Glutamatergic neuron (in vitro differentiated cells): ENCODE measurements around the gene RNPS1. TPM values are rescaled to one million over a fixed set of nuclear protein-coding genes. Genes with fewer than 3 reads are reported as not detected.

Experiments
- DNase-seq: peaks from one replicate; pipeline ENCODE4 v3.0.0; 2022
- H3K27ac Mint-ChIP-seq: one replicate; pipeline ENCODE4 v1.8.0; 2020; ENCODE audit warnings: mild to moderate bottlenecking, mixed read lengths, inconsistent platforms; ENCODE audit not compliant: unreplicated experiment
- H3K27me3 Mint-ChIP-seq: one replicate; pipeline ENCODE4 v1.8.0; 2020; ENCODE audit warnings: mild to moderate bottlenecking, moderate library complexity, mixed read lengths, inconsistent platforms; ENCODE audit not compliant: unreplicated experiment
- H3K36me3 Mint-ChIP-seq: one replicate; pipeline ENCODE4 v1.8.0; 2020; ENCODE audit warnings: mild to moderate bottlenecking, mixed read lengths, inconsistent platforms; ENCODE audit not compliant: unreplicated experiment
- H3K4me1 Mint-ChIP-seq: one replicate; pipeline ENCODE4 v1.8.0; 2020; ENCODE audit warnings: mild to moderate bottlenecking, low read depth, mixed read lengths, inconsistent platforms; ENCODE audit not compliant: unreplicated experiment
- H3K4me3 Mint-ChIP-seq: one replicate; pipeline ENCODE4 v1.8.0; 2020; ENCODE audit warnings: mild to moderate bottlenecking, mixed read lengths, inconsistent platforms; ENCODE audit not compliant: unreplicated experiment
- H3K9me3 Mint-ChIP-seq: one replicate; pipeline ENCODE4 v1.8.0; 2020; ENCODE audit warnings: mild to moderate bottlenecking, moderate library complexity, mixed read lengths, inconsistent platforms; ENCODE audit not compliant: unreplicated experiment
- CTCF ChIP-seq: fragments of 200-600 bp; sonication (generic); IDR thresholded peaks from one replicate; pipeline ENCODE4 v1.5.0; 2021; ENCODE audit not compliant: partially characterized antibody, unreplicated experiment
- total RNA-seq: library from RNA; stranded (reverse); fragmentation: NEBNext Ultra II Directional; extraction: Animal tissue kit (Norgen Biotek cat#: 25700); gene quantifications from one replicate; pipeline ENCODE4 v1.2.1, GENCODE V29; 2021; ENCODE audit not compliant: unreplicated experiment

Gene RNPS1
- total RNA-seq, 1 donor from 2014 or later: 220 TPM

GRCh38 chr16:2299121-2299914 is 31.4 kb upstream of the RNPS1 start:
- H3K27ac Mint-ChIP-seq: no peak overlapping the region
- H3K4me3 Mint-ChIP-seq: no peak overlapping the region
- H3K9me3 Mint-ChIP-seq: no peaks in the 10 kb centered on the region

GRCh38 chr16:2298621-2299020 is 30.7 kb upstream of the RNPS1 start:
- no peak overlapping the region for H3K27ac Mint-ChIP-seq
- peaks cover 4% of the 10 kb centered on the region for H3K27me3 Mint-ChIP-seq
- no peaks in the 10 kb centered on the region for H3K9me3 Mint-ChIP-seq
- DNase-seq: no peak
- no peak for TF ChIP-seq CTCF
- H3K4me1 Mint-ChIP-seq: no peaks in the 10 kb centered on the region
- no peaks in the 10 kb centered on the region for H3K36me3 Mint-ChIP-seq
- no peak overlapping the region for H3K4me3 Mint-ChIP-seq

More at GRCh38 chr16:2299121-2299914, 31.4 kb upstream of the RNPS1 start:
- Mint-ChIP-seq H3K27me3 (peaks cover 4% of the 10 kb centered on the region), H3K36me3 (no peaks in the 10 kb centered on the region), H3K4me1 (no peaks in the 10 kb centered on the region)
- no peak for TF ChIP-seq CTCF
- no peak for DNase-seq

GRCh38 chr16:2297506-2297860 is 29.6 kb upstream of the RNPS1 start:
- Mint-ChIP-seq H3K4me1 (no peaks in the 10 kb centered on the region), H3K4me3 (no peak overlapping the region), H3K9me3 (no peaks in the 10 kb centered on the region), H3K27me3 (peaks cover 2% of the 10 kb centered on the region), H3K36me3 (no peaks in the 10 kb centered on the region), H3K27ac (no peak overlapping the region)
- no peak for TF ChIP-seq CTCF
- DNase-seq: no peak

- TF ChIP-seq CTCF: peak; percentile 21
- peaks cover 2% of the 10 kb centered on the region for H3K27me3 Mint-ChIP-seq
- H3K4me1 Mint-ChIP-seq: no peaks in the 10 kb centered on the region
- peak; percentile 45 for DNase-seq
- no peaks in the 10 kb centered on the region for H3K9me3 Mint-ChIP-seq
- no peak overlapping the region for H3K4me3 Mint-ChIP-seq
- no peak overlapping the region for H3K27ac Mint-ChIP-seq
- no peaks in the 10 kb centered on the region for H3K36me3 Mint-ChIP-seq
Observed at GRCh38 chr16:2296661-2297505, 29.0 kb upstream of the RNPS1 start.
